Glomerular endothelial cell (primary cell): ENCODE results near the gene NUDT9. TPM values are rescaled to one million over a fixed set of nuclear protein-coding genes. Genes with fewer than 3 reads are reported as not detected.
"Not testable (repeated sequence)": the region's sequence is repeated elsewhere in the genome, so short reads cannot be mapped to it uniquely, and the experiment has no call there.

Source experiments
- DNase-seq: peaks from one replicate; pipeline ENCODE4 v3.0.0-alpha.2; 2011; ENCODE audit warnings: low read depth, low spot score; ENCODE audit errors: extremely low read depth
- total RNA-seq: library from RNA; depleted of rRNA; stranded (reverse); fragments of >200 nt; gene quantifications from 2 replicates; pipeline ENCODE4 v1.2.3, GENCODE V29; 2015

NUDT9 gene
- total RNA-seq, 1 donor from 2014 or later, result 20.8 TPM

- DNase-seq, result not testable (repeated sequence)
Observed at GRCh38 chr4:87406902-87407301, 15.5 kb upstream of the NUDT9 start.

- DNase-seq, result no peak
Observed at GRCh38 chr4:87409420-87409939, 12.9 kb upstream of the NUDT9 start.

GRCh38 chr4:87410157-87410556 lies 12.2 kb upstream of the NUDT9 start:
- no peak for DNase-seq

- no peak for DNase-seq
Observed at GRCh38 chr4:87410679-87411078, 11.7 kb upstream of the NUDT9 start.

- no peak for DNase-seq
Observed at GRCh38 chr4:87414816-87415215, 7.6 kb upstream of the NUDT9 start.

- DNase-seq, result no peak
Observed at GRCh38 chr4:87416965-87417364, 5.4 kb upstream of the NUDT9 start.

GRCh38 chr4:87418410-87418809 lies 4.0 kb upstream of the NUDT9 start:
- DNase-seq, result not testable (repeated sequence)

- DNase-seq, result no peak
Observed at GRCh38 chr4:87419578-87420249, 2.7 kb upstream of the NUDT9 start.

GRCh38 chr4:87420276-87420830 lies 2.0 kb upstream of the NUDT9 start:
- no peak for DNase-seq

GRCh38 chr4:87423317-87424098 lies 1.1 kb downstream of the NUDT9 start:
- no peak for DNase-seq

- not testable (repeated sequence) for DNase-seq
Observed at GRCh38 chr4:87424099-87424543, 1.7 kb downstream of the NUDT9 start.

- no peak for DNase-seq
Observed at GRCh38 chr4:87425711-87426110, 3.3 kb downstream of the NUDT9 start.

GRCh38 chr4:87426865-87427517 lies 4.6 kb downstream of the NUDT9 start:
- no peak for DNase-seq

- DNase-seq, result no peak
Observed at GRCh38 chr4:87427518-87427868, 5.1 kb downstream of the NUDT9 start.

- DNase-seq, result no peak
Observed at GRCh38 chr4:87428979-87429378, 6.6 kb downstream of the NUDT9 start.

GRCh38 chr4:87430038-87430437 lies 7.7 kb downstream of the NUDT9 start:
- DNase-seq, result no peak

- DNase-seq, result no peak
Observed at GRCh38 chr4:87433342-87433741, 11.0 kb downstream of the NUDT9 start.

GRCh38 chr4:87442889-87443288 lies 20.5 kb downstream of the NUDT9 start:
- DNase-seq, result no peak

- no peak for DNase-seq
Observed at GRCh38 chr4:87444741-87445140, 22.4 kb downstream of the NUDT9 start.

- no peak for DNase-seq
Observed at GRCh38 chr4:87445964-87446363, 23.6 kb downstream of the NUDT9 start.

- not testable (repeated sequence) for DNase-seq
Observed at GRCh38 chr4:87446375-87446774, 24.0 kb downstream of the NUDT9 start.
